SHP77 (cell line): ENCODE measurements around the gene NOTCH3.

Experiments used
- DNase-seq, 2 experiments: peaks; one replicate each; lab custom pipeline; 2025; lab: John Stamatoyannopoulos, UW

NOTCH3 gene

GRCh38 chr19:15235781-15236180, 35.0 kb upstream of the NOTCH3 start:
- DNase-seq = no peak

- DNase-seq = no peak
Measured at GRCh38 chr19:15234431-15235130, 33.8 kb upstream of the NOTCH3 start.

GRCh38 chr19:15231271-15231670, 30.5 kb upstream of the NOTCH3 start:
- DNase-seq = no peak

- no peak for DNase-seq
Measured at GRCh38 chr19:15227261-15227660, 26.5 kb upstream of the NOTCH3 start.

- DNase-seq = no peak
Measured at GRCh38 chr19:15225760-15226159, 25.0 kb upstream of the NOTCH3 start.

- DNase-seq = no peak
Measured at GRCh38 chr19:15223649-15224361, 23.0 kb upstream of the NOTCH3 start.

- DNase-seq = peak; percentile 92 to 93
Measured at GRCh38 chr19:15222738-15223648, 22.2 kb upstream of the NOTCH3 start.

- DNase-seq = no peak
Measured at GRCh38 chr19:15220833-15221232, 20.0 kb upstream of the NOTCH3 start.

- no peak for DNase-seq
Measured at GRCh38 chr19:15218501-15218900, 17.7 kb upstream of the NOTCH3 start.

- no peak for DNase-seq
Measured at GRCh38 chr19:15216363-15216762, 15.6 kb upstream of the NOTCH3 start.

- DNase-seq = no peak
Measured at GRCh38 chr19:15213715-15214381, 13.1 kb upstream of the NOTCH3 start.

GRCh38 chr19:15212711-15213110, 11.9 kb upstream of the NOTCH3 start:
- DNase-seq = no peak

- no peak for DNase-seq
Measured at GRCh38 chr19:15210323-15210781, 9.6 kb upstream of the NOTCH3 start.

GRCh38 chr19:15201374-15202023, 704 bp upstream of the NOTCH3 start:
- DNase-seq = no peak

- DNase-seq = no peak
Measured at GRCh38 chr19:15199661-15200552, 888 bp downstream of the NOTCH3 start.

- no peak for DNase-seq
Measured at GRCh38 chr19:15198951-15199660, 1.7 kb downstream of the NOTCH3 start.

- DNase-seq = no peak
Measured at GRCh38 chr19:15197942-15198341, 2.9 kb downstream of the NOTCH3 start.

GRCh38 chr19:15197275-15197941, 3.4 kb downstream of the NOTCH3 start:
- DNase-seq = peak; percentile 25 to 48

GRCh38 chr19:15196360-15197005, 4.3 kb downstream of the NOTCH3 start:
- DNase-seq = no peak
